COLO668 (cell line): Measurements from ENCODE around the gene NOS2.
"Not testable (repeated sequence)": the region's sequence is repeated elsewhere in the genome, so short reads cannot be mapped to it uniquely, and the experiment has no call there.

ENCODE experiments used
- DNase-seq: peaks from one replicate; lab custom pipeline; 2025; ENCODE audit not compliant: unreplicated experiment; lab: John Stamatoyannopoulos, UW

The NOS2 gene

GRCh38 chr17:27733773-27734172, 66.6 kb downstream of the NOS2 start:
- DNase-seq: no peak

- not testable (repeated sequence) for DNase-seq
Measured at GRCh38 chr17:27732746-27733145, 67.6 kb downstream of the NOS2 start.

- DNase-seq: not testable (repeated sequence)
Measured at GRCh38 chr17:27725982-27726381, 74.3 kb downstream of the NOS2 start.

- no peak for DNase-seq
Measured at GRCh38 chr17:27721797-27722196, 78.5 kb downstream of the NOS2 start.
